ENCODE results near the gene ZNF556.
"Not testable (repeated sequence)": the region's sequence is repeated elsewhere in the genome, so short reads cannot be mapped to it uniquely, and the experiment has no call there.

Gene ZNF556

DNA sequence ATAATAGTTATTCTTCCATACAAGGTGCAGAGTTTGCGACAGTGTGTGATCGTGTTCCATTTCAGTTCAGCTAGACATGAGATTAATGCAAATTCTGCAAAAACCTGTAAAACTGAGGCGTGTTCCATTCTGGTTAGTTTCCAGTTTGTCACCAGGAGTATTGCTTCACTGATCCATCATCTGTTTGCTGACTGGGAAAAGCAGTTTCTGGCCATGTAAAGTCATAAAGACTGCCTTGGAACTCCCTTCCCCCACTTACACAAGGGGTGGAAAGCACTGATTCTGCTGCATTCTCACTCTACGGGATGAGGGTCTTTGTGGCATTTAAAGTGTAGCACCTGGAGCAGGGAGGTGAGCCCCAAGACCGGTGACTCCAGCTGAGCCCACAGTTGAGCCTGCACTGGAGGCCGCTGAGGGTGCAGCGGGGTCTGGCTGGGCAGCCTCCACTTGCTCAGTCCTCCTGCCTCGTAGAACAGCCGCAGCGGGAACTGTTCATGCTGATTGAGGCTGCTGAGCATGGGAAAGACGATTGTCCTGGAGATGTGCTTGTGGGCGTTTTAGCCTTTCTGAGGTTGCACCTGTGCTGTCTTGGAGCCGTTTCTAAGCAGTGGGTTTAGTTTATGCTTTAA, 35.6 kb downstream of the ZNF556 start:
- TF ChIP-seq ESRRG (CRISPR knock-in tag; IDR thresholded peaks at IDR 0.05) (no peak), GLIS3 (CRISPR knock-in tag; IDR thresholded peaks at IDR 0.05) (no peak), ZC3H10 (CRISPR knock-in tag; IDR thresholded peaks at IDR 0.05) (no peak), ZFP30 (CRISPR knock-in tag; IDR thresholded peaks at IDR 0.05) (no peak), ZNF565 (CRISPR knock-in tag; conservative IDR thresholded peaks at IDR 0.05; ENCODE audit: low read depth) (no peak), TCF4 (CRISPR knock-in tag; IDR thresholded peaks at IDR 0.05; ENCODE audit: borderline replicate concordance) (no peak)

DNA sequence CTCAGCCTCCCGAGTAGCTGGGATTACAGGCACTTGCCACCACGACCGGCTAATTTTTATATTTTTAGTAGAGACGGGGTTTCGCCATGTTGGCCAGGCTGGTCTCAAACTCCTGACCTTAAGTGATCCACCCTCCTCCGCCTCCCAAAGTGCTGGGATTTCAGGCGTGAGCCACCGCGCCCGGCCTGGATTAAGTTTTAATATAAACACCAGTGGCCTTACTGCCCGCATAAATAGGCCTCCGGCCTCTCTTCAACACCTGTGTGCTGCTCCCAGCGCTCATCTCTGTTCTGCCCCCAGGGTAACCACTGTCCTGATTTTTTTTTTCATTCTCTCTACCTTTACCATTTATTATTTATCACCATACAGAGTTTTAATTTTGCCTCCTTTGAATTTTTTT, 36.2 kb downstream of the ZNF556 start:
- not testable (repeated sequence) for ATAC-seq

More for the DNA sequence above, 35.6 kb downstream of the ZNF556 start:
- ATAC-seq: no peak

DNA sequence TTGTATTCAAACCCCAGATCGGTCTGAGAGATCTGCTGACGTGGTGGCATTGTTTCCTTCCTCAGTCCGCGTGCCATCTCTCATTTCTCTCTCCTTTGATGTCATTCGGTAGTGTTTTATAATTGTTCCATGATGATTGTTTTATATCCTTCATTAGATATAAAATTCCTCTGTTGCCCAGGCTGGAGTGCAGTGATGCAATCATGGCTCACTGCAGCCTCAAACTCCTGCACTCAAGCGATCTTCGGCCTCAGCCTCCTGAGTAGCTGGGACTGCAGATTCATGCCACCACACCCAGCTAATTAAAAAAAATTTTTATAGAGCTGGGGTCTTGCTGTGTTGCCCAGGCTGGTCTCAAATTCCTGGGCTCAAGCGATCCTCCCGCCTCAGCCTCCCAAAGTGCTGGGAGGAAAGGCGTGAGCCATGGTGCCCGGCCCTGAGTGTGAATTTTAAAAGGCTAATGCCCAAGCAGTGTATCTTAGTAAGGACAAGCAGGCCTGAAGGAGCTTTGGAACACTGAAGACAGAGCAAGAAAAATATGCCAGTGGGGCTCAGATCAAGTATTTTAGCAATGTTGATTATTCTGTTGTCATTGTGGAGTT, 38.9 kb downstream of the ZNF556 start:
- ATAC-seq: no peak
- TF ChIP-seq ZFP3 (CRISPR knock-in tag; IDR thresholded peaks at IDR 0.05) (no peak), SNAI2 (CRISPR knock-in tag; IDR thresholded peaks at IDR 0.05) (no peak), ZNF565 (CRISPR knock-in tag; conservative IDR thresholded peaks at IDR 0.05; ENCODE audit: low read depth) (no peak), OSR1 (CRISPR knock-in tag; IDR thresholded peaks at IDR 0.05) (no peak), ZC3H10 (CRISPR knock-in tag; IDR thresholded peaks at IDR 0.05) (no peak), PATZ1 (CRISPR knock-in tag; IDR thresholded peaks at IDR 0.05; ENCODE audit: borderline replicate concordance) (no peak), GLIS3 (CRISPR knock-in tag; IDR thresholded peaks at IDR 0.05) (no peak), ZFP30 (CRISPR knock-in tag; IDR thresholded peaks at IDR 0.05) (no peak)

- ATAC-seq: no peak
- no peak for TF ChIP-seq ZC3H10 (CRISPR knock-in tag; IDR thresholded peaks at IDR 0.05)
- no peak for TF ChIP-seq OSR1 (CRISPR knock-in tag; IDR thresholded peaks at IDR 0.05)
- TF ChIP-seq PATZ1 (CRISPR knock-in tag; IDR thresholded peaks at IDR 0.05; ENCODE audit: borderline replicate concordance): no peak
- no peak for TF ChIP-seq TOX (CRISPR knock-in tag; IDR thresholded peaks at IDR 0.05; ENCODE audit: borderline replicate concordance)
- no peak for TF ChIP-seq PPARA (CRISPR knock-in tag; IDR thresholded peaks at IDR 0.05; ENCODE audit: borderline replicate concordance)
- TF ChIP-seq CSRNP3 (CRISPR knock-in tag; IDR thresholded peaks at IDR 0.05): no peak
- TF ChIP-seq ARNTL (CRISPR knock-in tag; IDR thresholded peaks at IDR 0.05; ENCODE audit: borderline replicate concordance, low read depth): no peak
- no peak for TF ChIP-seq ZFP30 (CRISPR knock-in tag; IDR thresholded peaks at IDR 0.05)
These were observed 39.6 kb downstream of the ZNF556 start for GRCh38 chr19:2906631-2907195.

DNA sequence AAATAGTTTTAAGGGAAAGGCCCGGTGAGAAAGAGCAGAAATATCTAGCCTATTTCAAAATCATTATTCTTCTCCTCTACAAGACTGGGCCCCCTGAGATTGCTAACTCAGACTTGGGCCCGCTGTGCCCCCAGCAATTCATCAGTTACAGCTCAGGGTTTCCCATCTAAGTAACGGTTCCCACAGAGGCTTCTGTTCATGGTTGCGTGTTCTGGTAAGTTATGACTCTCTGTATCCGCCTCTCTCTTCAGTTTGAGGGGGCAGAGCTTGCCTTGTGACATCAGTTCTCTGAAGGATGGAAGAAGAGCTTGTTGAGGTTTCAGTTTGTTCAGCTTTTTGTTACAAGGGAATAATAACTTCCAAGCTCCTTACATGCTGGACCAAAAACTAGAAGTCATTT, 45.2 kb downstream of the ZNF556 start:
- no peak for ATAC-seq
- TF ChIP-seq PATZ1 (CRISPR knock-in tag; IDR thresholded peaks at IDR 0.05; ENCODE audit: borderline replicate concordance) (no peak), ZFP30 (CRISPR knock-in tag; IDR thresholded peaks at IDR 0.05) (no peak), TOX (CRISPR knock-in tag; IDR thresholded peaks at IDR 0.05; ENCODE audit: borderline replicate concordance) (no peak), ZNF8 (CRISPR knock-in tag; IDR thresholded peaks at IDR 0.05) (no peak), ZNF70 (CRISPR knock-in tag; IDR thresholded peaks at IDR 0.05) (no peak), ZC3H10 (CRISPR knock-in tag; IDR thresholded peaks at IDR 0.05) (no peak), ZNF565 (CRISPR knock-in tag; conservative IDR thresholded peaks at IDR 0.05; ENCODE audit: low read depth) (no peak), RARB (CRISPR knock-in tag; IDR thresholded peaks at IDR 0.05) (no peak), GLIS3 (CRISPR knock-in tag; IDR thresholded peaks at IDR 0.05) (no peak), SNAI2 (CRISPR knock-in tag; IDR thresholded peaks at IDR 0.05) (no peak), OSR1 (CRISPR knock-in tag; IDR thresholded peaks at IDR 0.05) (no peak), ESRRG (CRISPR knock-in tag; IDR thresholded peaks at IDR 0.05) (no peak), TSHZ2 (CRISPR knock-in tag; IDR thresholded peaks at IDR 0.05) (no peak), CSDC2 (CRISPR knock-in tag; IDR thresholded peaks at IDR 0.05) (no peak), ZFP3 (CRISPR knock-in tag; IDR thresholded peaks at IDR 0.05) (no peak)
- TF ChIP-seq, protein P1, sequence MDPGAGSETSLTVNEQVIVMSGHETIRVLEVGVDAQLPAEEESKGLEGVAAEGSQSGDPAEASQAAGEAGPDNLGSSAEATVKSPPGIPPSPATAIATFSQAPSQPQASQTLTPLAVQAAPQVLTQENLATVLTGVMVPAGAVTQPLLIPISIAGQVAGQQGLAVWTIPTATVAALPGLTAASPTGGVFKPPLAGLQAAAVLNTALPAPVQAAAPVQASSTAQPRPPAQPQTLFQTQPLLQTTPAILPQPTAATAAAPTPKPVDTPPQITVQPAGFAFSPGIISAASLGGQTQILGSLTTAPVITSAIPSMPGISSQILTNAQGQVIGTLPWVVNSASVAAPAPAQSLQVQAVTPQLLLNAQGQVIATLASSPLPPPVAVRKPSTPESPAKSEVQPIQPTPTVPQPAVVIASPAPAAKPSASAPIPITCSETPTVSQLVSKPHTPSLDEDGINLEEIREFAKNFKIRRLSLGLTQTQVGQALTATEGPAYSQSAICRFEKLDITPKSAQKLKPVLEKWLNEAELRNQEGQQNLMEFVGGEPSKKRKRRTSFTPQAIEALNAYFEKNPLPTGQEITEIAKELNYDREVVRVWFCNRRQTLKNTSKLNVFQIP (CRISPR knock-in tag; IDR thresholded peaks at IDR 0.05; ENCODE audit: borderline replicate concordance, low read depth): no peak
